K562 (cell line): ENCODE measurements around the gene FGGY. TPM values are rescaled to one million over a fixed set of nuclear protein-coding genes. Genes with fewer than 3 reads are reported as not detected.

Experiments
- ATAC-seq: fragments of 200-7000 bp; cut with Tn5 transposase; 3 replicates; pipeline ENCODE4 v1.9.1; 2020; ENCODE audit warnings: moderate library complexity
- BruUV-seq: library from RNA; stranded (reverse); fragments of 400-500 nt; replicated peaks from 2 replicates; lab custom pipeline; 2021; lab: Mats Ljungman, UMichigan
- CTCF ChIA-PET: fragments of 300-600 bp; formaldehyde crosslinking; extraction: SDS; loops from one replicate; lab custom pipeline; 2021; ENCODE audit warnings: low intra/inter-chr PET ratio; lab: Yijun Ruan, JAX
- POLR2A ChIA-PET: fragments of 300-600, 350-650 bp; sonication (Branson Sonifier 250); formaldehyde crosslinking; extraction: SDS; loops from one replicate; lab custom pipeline; 2021; ENCODE audit warnings: antibody characterized with exemption, inconsistent platforms; lab: Yijun Ruan, JAX
- DNase-seq, 4 experiments: peaks; one replicate each; pipeline versions ENCODE4 v3.0.0 to v3.0.0-alpha.2; 2011 to 2018; ENCODE audit warnings: low spot score in 3 of 4, mixed read lengths in 3 of 4; ENCODE audit errors: extremely low read depth in 1 of 4
- FAIRE-seq: peaks from 2 replicates; lab custom pipeline; 2011; peaks lifted over from hg19 to GRCh38; lab: Jason Lieb, UNC
- H2AFZ ChIP-seq: 2 replicates; pipeline ENCODE4 v1.6.0; 2011; ENCODE audit warnings: low read depth, low read length, control low read depth, inconsistent platforms
- H3K27ac ChIP-seq: fragments of 200-600 bp; 3 replicates; pipeline ENCODE4 v1.8.0; 2011; ENCODE audit warnings: low read depth, mild to moderate bottlenecking, control low read depth, inconsistent platforms, low read length, moderate library complexity, mixed read lengths; ENCODE audit errors: extremely low read depth
- H3K27me3 ChIP-seq, 2 experiments: fragments of 300-600 bp in 1 of 2; 2 replicates in 1 of 2; 3 replicates in 1 of 2; pipeline versions ENCODE4 v1.6.0 to v1.8.0; 2011; ENCODE audit warnings: inconsistent platforms in 2 of 2, low read length in 2 of 2, mild to moderate bottlenecking in 1 of 2, mixed read lengths in 1 of 2, moderate library complexity in 1 of 2; ENCODE audit not compliant: control insufficient read depth in 2 of 2, insufficient read depth in 2 of 2
- H3K36me3 ChIP-seq: fragments of 300-600 bp; 3 replicates; pipeline ENCODE4 v1.8.0; 2011; ENCODE audit warnings: mild to moderate bottlenecking, low read length, inconsistent platforms; ENCODE audit not compliant: control insufficient read depth, insufficient read depth
- H3K4me1 ChIP-seq, 2 experiments: fragments of 200-600 bp in 1 of 2; replicated peaks in 1 of 2; 2 replicates in 1 of 2; 3 replicates in 1 of 2; pipeline versions ENCODE4 v1.5.1 to v1.8.0; 2011; ENCODE audit warnings: inconsistent platforms in 2 of 2, low read length in 2 of 2, mild to moderate bottlenecking in 1 of 2, mixed read lengths in 1 of 2, moderate library complexity in 1 of 2; ENCODE audit not compliant: control insufficient read depth in 2 of 2, insufficient read depth in 2 of 2
- H3K4me2 ChIP-seq: 2 replicates; pipeline ENCODE4 v1.6.1; 2011; ENCODE audit warnings: low read length, control low read depth, inconsistent platforms, mixed read lengths; ENCODE audit not compliant: insufficient read depth
- H3K4me3 ChIP-seq: fragments of 200-600 bp; sonication (generic), shearing (Covaris generic); 2 replicates; pipeline ENCODE4 v1.5.1; 2016; ENCODE audit warnings: control low read depth, inconsistent platforms
- H3K79me2 ChIP-seq: fragments of 200-600 bp; 3 replicates; pipeline ENCODE4 v1.8.0; 2011; ENCODE audit warnings: low read length, inconsistent platforms; ENCODE audit not compliant: control insufficient read depth, insufficient read depth
- H3K9ac ChIP-seq, 2 experiments: 2 replicates each; pipeline versions ENCODE4 v1.6.0 to v1.6.1; 2011; ENCODE audit warnings: low read depth in 2 of 2, low read length in 2 of 2, control low read depth in 1 of 2, inconsistent platforms in 1 of 2, mild to moderate bottlenecking in 1 of 2, mixed read lengths in 1 of 2; ENCODE audit not compliant: insufficient read depth in 1 of 2
- H3K9me1 ChIP-seq: one replicate; pipeline ENCODE4 v1.6.0; 2011; ENCODE audit warnings: inconsistent platforms, mild to moderate bottlenecking, low read length, moderate library complexity; ENCODE audit not compliant: control insufficient read depth, insufficient read depth
- H3K9me3 ChIP-seq: replicated peaks from 2 replicates; pipeline ENCODE4 v1.5.1; 2011; ENCODE audit warnings: low read depth, low read length, inconsistent platforms; ENCODE audit not compliant: control insufficient read depth, insufficient read depth
- H4K20me1 ChIP-seq: replicated peaks from 2 replicates; pipeline ENCODE4 v1.6.1; 2011; ENCODE audit warnings: low read length, inconsistent platforms, mixed read lengths; ENCODE audit not compliant: control insufficient read depth, insufficient read depth
- FOXK2 ChIP-seq, 2 experiments: fragments of 450-650 bp; IDR thresholded peaks in 1 of 2; conservative IDR thresholded peaks in 1 of 2; 2 replicates each; pipeline ENCODE4 v1.6.1; 2016; ENCODE audit warnings: low read depth in 2 of 2, mild to moderate bottlenecking in 1 of 2
- MEF2D ChIP-seq: conservative IDR thresholded peaks from 2 replicates; pipeline ENCODE4 v1.6.1; 2016; ENCODE audit warnings: low read depth, missing genetic modification characterization, missing compliant biosample characterization
- MEIS2 ChIP-seq: fragments of 450-650 bp; IDR thresholded peaks from 2 replicates; pipeline ENCODE4 v1.6.1; 2014; ENCODE audit warnings: mild to moderate bottlenecking; ENCODE audit not compliant: partially characterized antibody
- ZC3H8 ChIP-seq: fragments of 450-650 bp; IDR thresholded peaks from 2 replicates; pipeline ENCODE4 v1.6.1; 2017
- WGBS: fragments of 100-300 bp; shearing (Covaris generic); methylation state at CpG from one replicate; pipeline ENCODE4 v1.1.6; 2016; ENCODE audit warnings: low coverage, mixed read lengths; ENCODE audit not compliant: insufficient coverage; ENCODE audit errors: missing lambda C conversion rate; 5-methylcytosine and 5-hydroxymethylcytosine counted together
- in situ Hi-C: fragments of 300-500 bp; cut with MboI; formaldehyde crosslinking; loops from 4 replicates; pipeline ENCODE4 v1.15.0; 2018; ENCODE audit warnings: inconsistent platforms, mixed read lengths
- intact Hi-C: fragments of 100-400 bp; cut with micrococcal nuclease; formaldehyde crosslinking; loops from 2 replicates; pipeline ENCODE4 v1.14.2; 2022
- polyA plus RNA-seq, 8 experiments: library from polyadenylated mRNA; depleted of rRNA in 4 of 8; stranded (reverse) in 5 of 8; unstranded in 3 of 8; fragments of >200 nt; fragmentation: Nextera tagmentation in 2 of 8; fragmentation: Illumina TruSeq in 1 of 8; extraction: Ambion mirVana in 2 of 8; extraction: Trizol in 1 of 8; gene quantifications; 2 replicates each; pipeline versions ENCODE4 v1.2.1 to v1.2.3, GENCODE V29; 2011 to 2014; ENCODE audit warnings: inconsistent platforms in 1 of 8, missing spikeins in 1 of 8
- total RNA-seq, 7 experiments: library from RNA; depleted of rRNA in 6 of 7; stranded (reverse); fragments of >200 nt in 6 of 7; fragmentation: Illumina TruSeq in 2 of 7; extraction: Trizol in 2 of 7; gene quantifications; 2 replicates each; pipeline versions ENCODE4 v1.2.1 to v1.2.3, GENCODE V29; 2011 to 2021; ENCODE audit warnings: low replicate concordance in 1 of 7
- TF ChIP-seq, protein P1 (sequence below): fragments of 250-450 bp; sonication (Bioruptor Pico); IDR thresholded peaks from 2 replicates; pipeline ENCODE4 v1.4.0; 2020; ENCODE audit warnings: borderline replicate concordance

Gene FGGY
- total and polyA plus RNA-seq, 9 of the 15 experiments (the other 6 are each of a cell fraction or from before 2014, with no cell fraction given): 9.7 to 19.2 (median 12.6) TPM

DNA sequence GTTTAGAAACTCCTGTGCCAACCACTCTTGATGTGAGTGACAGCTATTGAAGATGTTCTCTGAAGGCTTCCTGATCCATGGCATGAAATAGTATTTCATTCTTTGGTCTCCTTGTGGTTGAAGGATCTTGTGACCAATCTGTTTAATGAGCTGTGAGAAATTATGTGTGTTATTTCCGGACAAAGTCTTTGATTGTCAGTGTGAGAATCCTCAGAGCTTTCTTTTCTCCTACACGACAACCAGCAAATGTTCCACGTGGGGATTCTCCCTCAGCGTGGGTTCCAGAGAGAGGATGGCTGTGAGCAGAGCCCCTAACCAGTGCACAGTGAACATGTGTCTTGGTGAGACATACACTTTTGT lies 472.8 kb downstream of the FGGY start:
- Histone ChIP-seq H3K4me3 (no peak overlapping the region), H3K79me2 (no peaks in the 10 kb centered on the region), H3K27me3 (peaks cover 3 to 9% of the 10 kb centered on the region in 2 experiments; a peak in 2 of 5 replicates), H3K9me3 (no peaks in the 10 kb centered on the region), H3K9me1 (no peaks in the 10 kb centered on the region)
- ChIA-PET POLR2A (no interaction called here), CTCF (no interaction called here)
- no peak for DNase-seq
- intact Hi-C loops: no loop called here
- 4% methylated on average over 4 of the region's 4 CpGs for WGBS
- no peak for FAIRE-seq
- TF ChIP-seq MEF2D: no peak
- TF ChIP-seq MEIS2: no peak
- no peak for TF ChIP-seq FOXK2 (conservative IDR thresholded peaks at IDR 0.05 in 1 of 2, IDR thresholded peaks at IDR 0.05 in 1 of 2; ENCODE audit: low read depth in 2 of 2)
- no peak for TF ChIP-seq ZC3H8
- TF ChIP-seq, protein P1, sequence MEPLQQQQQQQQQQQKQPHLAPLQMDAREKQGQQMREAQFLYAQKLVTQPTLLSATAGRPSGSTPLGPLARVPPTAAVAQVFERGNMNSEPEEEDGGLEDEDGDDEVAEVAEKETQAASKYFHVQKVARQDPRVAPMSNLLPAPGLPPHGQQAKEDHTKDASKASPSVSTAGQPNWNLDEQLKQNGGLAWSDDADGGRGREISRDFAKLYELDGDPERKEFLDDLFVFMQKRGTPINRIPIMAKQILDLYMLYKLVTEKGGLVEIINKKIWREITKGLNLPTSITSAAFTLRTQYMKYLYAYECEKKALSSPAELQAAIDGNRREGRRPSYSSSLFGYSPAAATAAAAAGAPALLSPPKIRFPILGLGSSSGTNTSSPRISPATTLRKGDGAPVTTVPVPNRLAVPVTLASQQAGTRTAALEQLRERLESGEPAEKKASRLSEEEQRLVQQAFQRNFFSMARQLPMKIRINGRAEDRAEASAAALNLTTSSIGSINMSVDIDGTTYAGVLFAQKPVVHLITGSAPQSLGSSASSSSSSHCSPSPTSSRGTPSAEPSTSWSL (CRISPR knock-in tag): no peak
- TF ChIP-seq, all 486 proteins: peak for 0
- Histone ChIP-seq H3K4me1 (peaks cover 0 to 7% of the 10 kb centered on the region in 2 experiments; a peak in 1 of 5 replicates), H2AFZ (no peak overlapping the region), H3K9ac (no peak overlapping the region), H3K36me3 (no peaks in the 10 kb centered on the region), H3K4me2 (no peak overlapping the region), H4K20me1 (no peaks in the 10 kb centered on the region), H3K27ac (no peak overlapping the region)
- in situ Hi-C loops: loop anchor here (10.0 to 25.0 kb wide), 2 partner anchors 1025 to 1257 kb away; no protein-coding TSS in a partner anchor
- BruUV-seq: no TSS peak
- ATAC-seq: no peak
